ENCODE data around the gene NDUFAF5. TPM values are rescaled to one million over a fixed set of nuclear protein-coding genes. Genes with fewer than 3 reads are reported as not detected.
"Not testable (repeated sequence)": the region's sequence is repeated elsewhere in the genome, so short reads cannot be mapped to it uniquely, and the experiment has no call there.

NDUFAF5 gene, protein sequence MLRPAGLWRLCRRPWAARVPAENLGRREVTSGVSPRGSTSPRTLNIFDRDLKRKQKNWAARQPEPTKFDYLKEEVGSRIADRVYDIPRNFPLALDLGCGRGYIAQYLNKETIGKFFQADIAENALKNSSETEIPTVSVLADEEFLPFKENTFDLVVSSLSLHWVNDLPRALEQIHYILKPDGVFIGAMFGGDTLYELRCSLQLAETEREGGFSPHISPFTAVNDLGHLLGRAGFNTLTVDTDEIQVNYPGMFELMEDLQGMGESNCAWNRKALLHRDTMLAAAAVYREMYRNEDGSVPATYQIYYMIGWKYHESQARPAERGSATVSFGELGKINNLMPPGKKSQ
- 47.0 TPM for polyA plus RNA-seq (2012; ENCODE audit: insufficient read depth, insufficient read length)

DNA sequence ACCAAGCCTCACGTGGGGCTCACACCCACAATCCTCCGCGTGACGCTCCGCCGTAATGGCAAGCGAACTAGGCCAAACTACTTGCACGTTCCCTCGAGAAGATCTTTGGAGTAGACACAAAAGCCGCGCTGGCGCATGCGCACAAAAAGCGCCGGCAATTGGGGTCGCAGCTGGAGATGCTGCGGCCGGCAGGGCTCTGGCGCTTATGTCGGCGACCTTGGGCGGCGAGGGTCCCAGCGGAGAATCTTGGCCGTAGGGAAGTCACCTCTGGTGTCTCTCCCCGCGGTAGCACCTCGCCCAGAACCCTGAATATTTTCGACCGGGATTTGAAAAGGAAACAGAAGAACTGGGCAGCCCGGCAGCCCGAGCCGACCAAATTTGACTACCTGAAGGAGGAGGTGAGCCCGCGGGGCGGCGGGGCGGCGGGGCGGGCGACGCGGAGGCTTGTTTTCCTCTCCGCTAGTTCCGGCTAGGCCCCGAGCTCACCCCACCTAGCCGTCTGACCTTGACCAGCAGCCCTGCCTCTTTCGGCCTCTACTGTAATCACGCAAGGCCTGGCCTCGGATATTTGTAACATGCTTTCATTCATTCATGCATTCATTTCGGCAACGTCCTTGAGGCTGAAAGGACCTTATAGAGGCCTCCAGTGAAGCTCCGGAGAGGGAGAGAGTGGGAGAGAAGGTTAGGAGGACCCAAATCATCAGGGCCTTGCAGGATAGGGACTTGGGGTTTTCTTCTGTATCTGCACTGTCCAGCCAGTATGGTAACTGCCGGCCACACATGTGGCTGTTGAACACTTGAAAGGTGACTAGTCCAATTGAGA is at the start of gene NDUFAF5, which contains the start of gene ESF1:
NDUFAF5 (plus strand) TSS at position 136 of the 823 bp plus-strand sequence; CDS start at position 177, 41 bp downstream.
ESF1 (minus strand) TSS at position 27 of the 823 bp plus-strand sequence. CDS start 1,779 bp downstream, outside the sequence.
- peak within 1 kb of the TSS; percentile 95 for H3K4me3 ChIP-seq (ENCODE audit: low read length)
- peak; percentile 96 for DNase-seq (ENCODE audit: low read depth, low spot score)

DNA sequence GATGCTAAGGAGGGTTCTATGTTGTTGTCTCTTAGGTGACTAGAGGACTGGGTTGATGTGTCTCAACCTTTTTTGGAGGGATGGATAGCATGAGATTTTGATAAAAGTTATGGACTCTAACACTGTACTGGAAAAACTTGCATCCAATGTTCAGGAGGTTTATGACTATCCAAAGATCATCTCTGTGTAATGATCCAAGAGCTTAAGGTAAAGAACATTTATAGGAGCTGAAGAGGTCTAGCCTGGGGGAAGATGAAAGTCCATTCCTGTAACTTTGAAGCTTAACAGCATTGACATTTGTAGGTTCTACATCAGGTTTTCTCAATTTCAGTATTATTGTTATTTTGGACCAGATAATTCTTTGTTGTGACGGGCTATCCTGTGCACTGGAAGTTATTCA is 49.0 kb upstream of the NDUFAF5 start:
- no peak overlapping the region for H3K4me3 ChIP-seq (ENCODE audit: low read length)
- DNase-seq (ENCODE audit: low read depth, low spot score), result no peak

- no peak overlapping the region for H3K4me3 ChIP-seq (ENCODE audit: low read length)
- no peak for DNase-seq (ENCODE audit: low read depth, low spot score)
Observed at GRCh38 chr20:13736436-13737191, 48.2 kb upstream of the NDUFAF5 start.

GRCh38 chr20:13738187-13738586 is 46.6 kb upstream of the NDUFAF5 start:
- H3K4me3 ChIP-seq (ENCODE audit: low read length); DNase-seq (ENCODE audit: low read depth, low spot score): not testable (repeated sequence)

- H3K4me3 ChIP-seq (ENCODE audit: low read length), result no peak overlapping the region
- DNase-seq (ENCODE audit: low read depth, low spot score), result no peak
Observed at GRCh38 chr20:13739731-13740649, 44.8 kb upstream of the NDUFAF5 start.

DNA sequence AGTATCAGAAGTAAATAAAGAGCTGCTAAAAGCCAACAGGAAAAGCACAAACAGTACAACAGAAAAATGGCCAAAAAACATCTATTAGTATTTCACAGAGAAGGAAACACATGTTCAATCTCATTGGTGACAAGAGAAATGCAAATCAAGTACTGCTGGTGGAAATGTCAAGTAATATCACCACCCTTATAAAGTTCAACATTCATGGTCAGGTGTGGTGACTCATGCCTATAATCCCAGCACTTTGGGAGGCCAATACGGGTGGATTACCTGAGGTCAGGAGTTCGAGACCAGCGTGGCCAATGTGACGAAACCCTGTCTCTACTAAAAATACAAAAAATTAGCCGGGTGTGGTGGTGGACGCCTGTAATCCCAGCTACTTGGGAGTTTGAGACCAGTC is 42.9 kb upstream of the NDUFAF5 start:
- no peak overlapping the region for H3K4me3 ChIP-seq (ENCODE audit: low read length)
- DNase-seq (ENCODE audit: low read depth, low spot score), result no peak

GRCh38 chr20:13744352-13744751 is 40.5 kb upstream of the NDUFAF5 start:
- no peak overlapping the region for H3K4me3 ChIP-seq (ENCODE audit: low read length)
- DNase-seq (ENCODE audit: low read depth, low spot score), result no peak

DNA sequence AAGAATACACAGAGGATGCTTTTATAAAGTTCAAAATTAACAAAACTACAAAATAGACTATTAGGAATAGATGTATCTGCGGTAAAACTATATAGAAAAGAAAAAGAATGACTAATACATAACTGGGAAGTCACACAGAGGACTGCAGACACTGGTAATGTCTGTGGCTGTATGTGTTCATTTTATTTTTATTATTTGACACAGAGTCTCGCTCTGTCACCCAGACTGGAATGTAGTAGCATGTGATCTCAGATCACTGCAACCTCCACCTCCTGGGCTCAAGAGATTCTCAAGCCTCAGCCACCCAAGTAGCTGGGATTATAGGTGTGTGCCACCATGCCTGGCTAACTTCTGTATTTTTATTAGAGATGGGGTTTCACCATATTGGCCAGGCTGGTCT is 39.0 kb upstream of the NDUFAF5 start:
- no peak for DNase-seq (ENCODE audit: low read depth, low spot score)
- no peak overlapping the region for H3K4me3 ChIP-seq (ENCODE audit: low read length)

GRCh38 chr20:13749811-13750210 is 35.0 kb upstream of the NDUFAF5 start:
- DNase-seq (ENCODE audit: low read depth, low spot score), result no peak
- H3K4me3 ChIP-seq (ENCODE audit: low read length), result no peak overlapping the region

DNA sequence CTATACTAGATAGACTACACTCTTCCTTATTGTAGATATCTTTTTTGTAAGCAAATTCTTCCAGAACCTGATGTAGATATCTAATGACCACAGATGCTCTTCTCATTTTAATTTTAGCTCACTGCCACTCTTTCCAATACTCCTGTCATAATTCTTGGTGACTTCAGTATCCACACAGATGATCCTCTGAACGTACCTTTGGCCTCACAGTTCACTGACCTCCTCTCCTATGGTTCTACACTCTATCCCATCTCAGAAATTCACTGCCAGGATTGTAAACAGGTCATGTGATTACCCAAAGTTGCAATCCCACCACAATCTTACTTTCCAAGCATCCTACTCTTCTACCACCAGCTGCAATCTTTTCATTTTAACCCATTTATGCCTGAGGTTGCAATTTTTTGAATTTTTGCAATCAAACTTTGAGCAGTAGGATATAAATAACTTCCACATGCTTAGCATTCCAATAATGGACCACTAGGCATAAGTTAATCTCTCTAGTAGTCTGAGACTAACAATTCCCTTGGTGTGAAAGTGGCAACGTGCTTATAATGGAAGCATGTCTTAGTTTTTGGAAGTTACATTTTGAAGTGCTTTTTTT is 31.3 kb upstream of the NDUFAF5 start:
- DNase-seq (ENCODE audit: low read depth, low spot score), result no peak

DNA sequence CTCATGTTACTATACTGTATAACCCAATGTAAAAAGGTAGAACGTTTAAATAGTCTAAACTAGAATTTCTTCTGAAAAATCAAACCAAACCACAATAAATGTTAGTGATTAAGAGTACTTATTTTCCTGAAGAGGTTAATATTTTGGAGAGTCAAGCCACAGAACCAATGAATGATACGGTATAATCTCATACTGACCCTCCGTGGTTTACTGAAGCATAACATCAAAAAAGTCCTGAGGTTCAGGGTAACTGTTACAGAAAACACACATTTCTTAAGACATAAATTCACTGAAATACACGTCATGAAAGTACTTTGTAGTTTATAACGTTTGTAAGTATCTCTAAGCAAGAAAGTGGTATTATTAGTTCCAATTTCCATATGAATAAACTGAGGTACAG is 29.0 kb upstream of the NDUFAF5 start:
- no peak overlapping the region for H3K4me3 ChIP-seq (ENCODE audit: low read length)
- no peak for DNase-seq (ENCODE audit: low read depth, low spot score)

More for the DNA sequence above, 31.3 kb upstream of the NDUFAF5 start:
- no peak overlapping the region for H3K4me3 ChIP-seq (ENCODE audit: low read length)

DNA sequence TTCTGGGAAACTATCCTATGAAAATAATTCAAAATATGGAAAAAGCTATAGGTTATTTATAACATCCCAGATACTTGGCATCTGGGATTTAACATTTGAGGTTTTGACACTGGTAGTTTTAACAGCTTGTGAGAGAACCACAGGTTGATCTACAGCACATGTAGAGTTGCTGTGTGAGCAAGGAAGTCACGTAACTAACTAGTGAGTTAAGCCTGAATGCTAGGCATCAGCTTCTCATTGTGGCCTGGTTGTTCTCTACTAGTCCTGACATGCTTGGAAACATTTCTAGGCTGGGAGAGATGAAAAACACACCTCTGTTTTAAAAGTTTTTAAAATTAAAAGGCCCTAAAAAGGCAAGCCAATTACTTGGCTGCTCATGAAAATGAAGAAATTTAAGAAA is 28.3 kb upstream of the NDUFAF5 start:
- DNase-seq (ENCODE audit: low read depth, low spot score), result no peak
- no peak overlapping the region for H3K4me3 ChIP-seq (ENCODE audit: low read length)

GRCh38 chr20:13758884-13759283 is 25.9 kb upstream of the NDUFAF5 start:
- no peak overlapping the region for H3K4me3 ChIP-seq (ENCODE audit: low read length)
- no peak for DNase-seq (ENCODE audit: low read depth, low spot score)

- H3K4me3 ChIP-seq (ENCODE audit: low read length); DNase-seq (ENCODE audit: low read depth, low spot score): not testable (repeated sequence)
Observed at GRCh38 chr20:13760451-13760946, 24.3 kb upstream of the NDUFAF5 start.

GRCh38 chr20:13765299-13765698 is 19.5 kb upstream of the NDUFAF5 start:
- DNase-seq (ENCODE audit: low read depth, low spot score), result no peak
- H3K4me3 ChIP-seq (ENCODE audit: low read length), result no peak overlapping the region

GRCh38 chr20:13765868-13766416 is 18.9 kb upstream of the NDUFAF5 start:
- no peak overlapping the region for H3K4me3 ChIP-seq (ENCODE audit: low read length)
- no peak for DNase-seq (ENCODE audit: low read depth, low spot score)

DNA sequence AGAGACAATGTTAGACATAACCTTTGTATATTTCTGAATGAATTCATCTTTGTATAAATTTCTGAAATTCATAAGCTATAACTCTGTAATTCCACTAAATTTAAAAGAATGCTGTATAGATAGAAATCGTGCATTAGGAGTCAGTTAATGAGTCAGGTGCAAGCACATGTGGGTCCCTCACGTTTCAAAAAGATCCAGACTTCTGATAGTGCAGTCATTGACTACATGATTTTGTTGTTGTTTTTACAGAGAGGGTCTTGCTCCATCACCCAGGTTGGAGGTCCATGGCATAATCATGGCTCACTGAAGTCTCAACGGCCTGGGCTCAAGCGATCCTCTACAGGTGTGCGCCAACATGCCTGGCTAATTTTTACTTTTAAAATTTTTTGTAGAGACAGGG is 14.7 kb upstream of the NDUFAF5 start:
- no peak overlapping the region for H3K4me3 ChIP-seq (ENCODE audit: low read length)
- DNase-seq (ENCODE audit: low read depth, low spot score), result no peak

Measured in Jurkat, Clone E6-1 (cell line).